ENCODE results near the gene RBBP8NL.

The RBBP8NL gene

DNA sequence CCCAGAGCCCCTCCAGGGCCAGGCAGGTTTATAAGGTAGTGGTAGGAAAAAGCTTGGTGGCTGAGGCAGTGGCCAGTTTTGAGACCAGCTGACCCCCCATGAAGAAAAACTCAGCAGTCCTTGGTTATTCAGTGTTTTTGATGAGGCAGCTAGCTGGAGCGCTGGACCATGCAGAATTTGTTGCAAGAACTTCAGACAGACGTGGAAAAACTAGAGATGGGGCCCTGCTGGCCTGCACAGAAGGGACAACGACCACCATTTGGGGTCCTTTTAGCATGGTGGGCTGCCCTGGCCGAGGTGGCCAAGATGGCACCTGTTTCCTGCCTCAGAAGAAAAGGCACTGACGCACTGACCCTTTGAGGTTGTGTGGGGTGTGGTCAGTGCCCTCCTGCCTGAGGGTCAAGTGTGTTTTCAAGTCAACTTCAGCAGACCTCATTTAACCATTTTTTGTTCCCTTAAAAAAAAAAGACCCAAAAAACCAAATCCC is 37.7 kb downstream of the RBBP8NL start:
- no peak overlapping the region for H3K4me3 ChIP-seq (ENCODE audit: low read depth, low read length)
- in situ Hi-C loops (cut with HindIII; ENCODE audit: low sequenced_read_pairs) = loop anchor here (25.0 kb wide), 1 partner anchor 102 kb away; no protein-coding TSS in a partner anchor
- no peak for DNase-seq (ENCODE audit: low read depth)
- TF ChIP-seq, protein P1, sequence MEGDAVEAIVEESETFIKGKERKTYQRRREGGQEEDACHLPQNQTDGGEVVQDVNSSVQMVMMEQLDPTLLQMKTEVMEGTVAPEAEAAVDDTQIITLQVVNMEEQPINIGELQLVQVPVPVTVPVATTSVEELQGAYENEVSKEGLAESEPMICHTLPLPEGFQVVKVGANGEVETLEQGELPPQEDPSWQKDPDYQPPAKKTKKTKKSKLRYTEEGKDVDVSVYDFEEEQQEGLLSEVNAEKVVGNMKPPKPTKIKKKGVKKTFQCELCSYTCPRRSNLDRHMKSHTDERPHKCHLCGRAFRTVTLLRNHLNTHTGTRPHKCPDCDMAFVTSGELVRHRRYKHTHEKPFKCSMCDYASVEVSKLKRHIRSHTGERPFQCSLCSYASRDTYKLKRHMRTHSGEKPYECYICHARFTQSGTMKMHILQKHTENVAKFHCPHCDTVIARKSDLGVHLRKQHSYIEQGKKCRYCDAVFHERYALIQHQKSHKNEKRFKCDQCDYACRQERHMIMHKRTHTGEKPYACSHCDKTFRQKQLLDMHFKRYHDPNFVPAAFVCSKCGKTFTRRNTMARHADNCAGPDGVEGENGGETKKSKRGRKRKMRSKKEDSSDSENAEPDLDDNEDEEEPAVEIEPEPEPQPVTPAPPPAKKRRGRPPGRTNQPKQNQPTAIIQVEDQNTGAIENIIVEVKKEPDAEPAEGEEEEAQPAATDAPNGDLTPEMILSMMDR (IDR thresholded peaks at IDR 0.05; ENCODE audit: low read depth, low read length, missing control alignments) = no peak

DNA sequence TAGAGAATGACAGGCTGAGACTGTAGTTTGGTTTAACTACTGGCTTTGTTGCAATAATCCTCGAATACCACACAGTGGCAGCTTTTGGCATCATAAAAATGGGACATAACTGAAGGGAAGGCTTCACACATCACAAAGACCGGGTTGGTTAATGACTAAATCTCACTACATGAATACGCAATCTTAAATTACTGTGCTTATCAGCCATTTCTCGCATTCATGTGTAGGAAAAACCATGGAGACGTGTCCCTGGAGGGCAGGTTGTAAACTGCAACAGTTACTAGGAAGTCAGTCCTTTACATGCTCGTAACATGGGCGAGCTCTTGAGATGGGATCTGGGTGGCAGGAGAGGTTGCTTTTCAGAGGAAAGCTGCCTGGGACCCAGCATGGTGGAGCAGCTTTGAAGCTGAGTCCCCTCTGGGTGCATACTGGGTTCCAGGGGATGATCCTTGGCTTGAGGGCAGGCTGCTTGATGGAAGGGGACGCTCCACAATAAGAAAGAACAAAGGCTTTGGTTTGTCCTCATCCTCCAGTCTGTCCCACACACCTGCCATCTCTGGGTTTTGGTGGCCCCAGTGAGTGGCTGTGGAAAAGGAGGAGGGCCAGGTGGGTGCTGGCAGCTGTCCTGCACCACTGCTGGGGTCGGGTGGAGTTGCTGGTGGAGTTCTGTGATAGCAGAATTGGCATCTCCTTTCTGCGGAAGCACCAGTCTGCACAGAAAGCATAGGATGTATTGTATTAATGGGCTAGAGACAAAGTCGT is 38.3 kb downstream of the RBBP8NL start:
- TF ChIP-seq, protein P1 (IDR thresholded peaks at IDR 0.05; ENCODE audit: low read depth, low read length, missing control alignments) = no peak
- no peak for DNase-seq (ENCODE audit: low read depth)
- in situ Hi-C loops (cut with HindIII; ENCODE audit: low sequenced_read_pairs) = loop anchor here (25.0 kb wide), 1 partner anchor 102 kb away; no protein-coding TSS in a partner anchor
- H3K4me3 ChIP-seq (ENCODE audit: low read depth, low read length) = no peak overlapping the region

DNA sequence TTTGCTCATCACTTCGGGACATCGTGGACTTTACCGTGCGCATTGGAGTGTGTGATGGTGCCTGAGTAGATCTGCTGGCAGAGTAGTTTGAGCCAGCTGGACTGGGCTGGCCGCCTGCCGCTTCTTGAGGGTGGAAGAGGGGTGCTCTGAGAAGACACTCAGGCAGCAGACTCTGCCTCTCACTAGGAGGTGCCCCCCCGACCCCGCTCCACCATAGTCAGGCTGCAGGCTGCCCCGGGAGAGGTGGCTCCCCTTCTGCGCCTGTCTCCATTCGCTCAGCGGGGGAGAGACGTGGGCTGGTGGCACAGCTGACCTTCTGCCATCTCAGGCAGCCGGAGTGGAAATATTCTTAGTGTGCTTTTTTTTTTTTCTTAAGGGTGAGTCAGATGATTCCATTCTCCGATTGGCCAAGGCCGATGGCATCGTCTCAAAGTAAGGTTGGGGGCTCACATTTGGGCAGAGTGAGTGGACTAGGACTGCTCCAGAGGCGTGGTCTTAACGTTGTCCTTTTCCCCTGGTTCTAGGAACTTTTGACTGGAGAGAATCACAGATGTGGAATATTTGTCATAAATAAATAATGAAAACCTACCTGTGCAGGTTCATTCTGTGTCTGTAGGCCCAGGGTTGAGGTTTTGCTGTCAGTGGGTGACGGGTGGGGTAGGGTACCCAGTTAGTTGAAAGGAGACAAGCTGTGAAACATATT is 39.3 kb downstream of the RBBP8NL start:
- in situ Hi-C loops (cut with HindIII; ENCODE audit: low sequenced_read_pairs) = loop anchor here (25.0 kb wide), 1 partner anchor 101 kb away; no protein-coding TSS in a partner anchor
- DNase-seq (ENCODE audit: low read depth) = no peak
- TF ChIP-seq, protein P1 (IDR thresholded peaks at IDR 0.05; ENCODE audit: low read depth, low read length, missing control alignments) = no peak

DNA sequence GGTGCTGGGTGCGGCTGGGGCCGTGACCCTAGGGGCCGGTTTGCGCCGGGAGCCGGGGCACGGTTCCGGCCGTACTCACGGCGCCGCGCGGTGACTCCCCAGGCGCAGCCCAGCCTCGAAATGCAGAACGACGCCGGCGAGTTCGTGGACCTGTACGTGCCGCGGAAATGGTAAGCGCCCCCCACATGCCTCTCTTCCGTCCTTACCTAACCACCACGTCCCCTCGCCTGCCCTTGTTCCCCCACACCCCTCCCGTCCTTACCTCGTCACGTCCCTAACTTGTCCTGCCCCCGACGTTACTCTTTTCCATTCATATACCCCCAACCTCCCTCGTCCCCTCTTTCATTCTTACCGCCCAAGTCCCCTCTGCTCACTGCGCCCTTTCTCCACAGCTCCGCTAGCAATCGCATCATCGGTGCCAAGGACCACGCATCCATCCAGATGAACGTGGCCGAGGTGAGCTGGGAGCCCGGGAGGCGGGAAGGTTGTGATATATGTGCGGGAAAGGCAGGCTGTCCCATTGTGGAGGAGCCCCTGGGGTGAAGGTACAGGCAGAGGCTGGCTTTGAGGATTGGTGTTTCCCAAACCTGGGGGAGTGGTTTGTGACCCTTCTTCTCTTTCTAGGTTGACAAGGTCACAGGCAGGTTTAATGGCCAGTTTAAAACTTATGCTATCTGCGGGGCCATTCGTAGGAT is 40.0 kb downstream of the RBBP8NL start:
- TF ChIP-seq, protein P1 (IDR thresholded peaks at IDR 0.05; ENCODE audit: low read depth, low read length, missing control alignments) = no peak
- no peak for DNase-seq (ENCODE audit: low read depth)
- H3K4me3 ChIP-seq (ENCODE audit: low read depth, low read length) = peak overlapping the region; percentile 80
- in situ Hi-C loops (cut with HindIII; ENCODE audit: low sequenced_read_pairs) = loop anchor here (25.0 kb wide), 1 partner anchor 100 kb away; no protein-coding TSS in a partner anchor

More for the DNA sequence above, 39.3 kb downstream of the RBBP8NL start:
- peak overlapping the region; percentile 80 for H3K4me3 ChIP-seq (ENCODE audit: low read depth, low read length)

DNA sequence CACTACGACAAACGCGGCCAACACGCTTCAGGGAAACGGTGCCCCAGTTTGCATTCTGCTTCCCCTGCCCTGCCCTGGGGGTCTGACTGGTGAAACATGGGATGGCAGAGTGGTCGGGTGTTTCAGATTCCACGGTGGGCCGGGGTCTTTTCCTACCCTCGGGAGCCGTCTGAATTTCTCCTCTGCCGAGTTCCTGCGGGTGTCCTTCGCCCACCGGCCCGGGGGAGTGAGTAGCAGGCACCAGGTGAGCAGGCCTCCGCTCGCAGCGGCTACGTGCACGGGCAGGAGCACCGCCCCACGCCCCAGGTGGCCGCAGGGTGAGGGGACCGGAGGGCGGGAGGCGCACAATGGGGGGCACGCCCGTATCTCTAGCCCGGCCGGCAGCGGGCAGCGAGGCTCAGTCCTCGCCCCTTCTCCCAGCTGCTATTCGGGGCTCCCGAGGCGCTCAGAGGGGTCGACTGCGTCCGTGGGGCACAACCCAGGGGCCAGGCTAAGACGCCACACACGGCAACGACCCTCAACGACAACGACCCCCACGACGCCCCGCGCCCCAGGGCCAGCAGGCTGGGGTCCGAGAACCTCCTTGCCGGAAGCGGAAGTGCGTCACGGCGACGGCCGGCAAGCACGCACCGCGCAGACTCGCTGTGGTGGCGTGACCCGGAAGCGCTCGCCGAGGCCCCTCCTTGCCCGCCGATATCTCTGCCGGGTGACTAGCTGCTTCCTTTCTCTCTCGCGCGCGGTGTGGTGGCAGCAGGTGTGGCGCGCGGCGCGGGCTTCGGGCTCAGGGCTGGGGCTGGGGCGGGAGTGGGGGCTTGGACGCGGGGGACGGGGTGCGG is 40.7 kb downstream of the RBBP8NL start, which contains the start of gene RPS21:
Gene RPS21 (plus strand): TSS at position 721 of the 836 bp plus-strand sequence. CDS start 236 bp downstream, outside the sequence.
- H3K4me3 ChIP-seq (ENCODE audit: low read depth, low read length) = peak within 1 kb of the TSS; percentile 80
- in situ Hi-C loops (cut with HindIII; ENCODE audit: low sequenced_read_pairs) = loop anchor here (25.0 kb wide), 1 partner anchor 99 kb away; no protein-coding TSS in a partner anchor
- DNase-seq (ENCODE audit: low read depth) = peak; percentile 70
- TF ChIP-seq, protein P1 (IDR thresholded peaks at IDR 0.05; ENCODE audit: low read depth, low read length, missing control alignments) = no peak
